ENCODE measurements around the gene AFAP1L1. TPM values are rescaled to one million over a fixed set of nuclear protein-coding genes. Genes with fewer than 3 reads are reported as not detected.

The AFAP1L1 gene
- total and polyA plus RNA-seq, 2 experiments from 2014 or later: 1.2 to 2.3 TPM

DNA sequence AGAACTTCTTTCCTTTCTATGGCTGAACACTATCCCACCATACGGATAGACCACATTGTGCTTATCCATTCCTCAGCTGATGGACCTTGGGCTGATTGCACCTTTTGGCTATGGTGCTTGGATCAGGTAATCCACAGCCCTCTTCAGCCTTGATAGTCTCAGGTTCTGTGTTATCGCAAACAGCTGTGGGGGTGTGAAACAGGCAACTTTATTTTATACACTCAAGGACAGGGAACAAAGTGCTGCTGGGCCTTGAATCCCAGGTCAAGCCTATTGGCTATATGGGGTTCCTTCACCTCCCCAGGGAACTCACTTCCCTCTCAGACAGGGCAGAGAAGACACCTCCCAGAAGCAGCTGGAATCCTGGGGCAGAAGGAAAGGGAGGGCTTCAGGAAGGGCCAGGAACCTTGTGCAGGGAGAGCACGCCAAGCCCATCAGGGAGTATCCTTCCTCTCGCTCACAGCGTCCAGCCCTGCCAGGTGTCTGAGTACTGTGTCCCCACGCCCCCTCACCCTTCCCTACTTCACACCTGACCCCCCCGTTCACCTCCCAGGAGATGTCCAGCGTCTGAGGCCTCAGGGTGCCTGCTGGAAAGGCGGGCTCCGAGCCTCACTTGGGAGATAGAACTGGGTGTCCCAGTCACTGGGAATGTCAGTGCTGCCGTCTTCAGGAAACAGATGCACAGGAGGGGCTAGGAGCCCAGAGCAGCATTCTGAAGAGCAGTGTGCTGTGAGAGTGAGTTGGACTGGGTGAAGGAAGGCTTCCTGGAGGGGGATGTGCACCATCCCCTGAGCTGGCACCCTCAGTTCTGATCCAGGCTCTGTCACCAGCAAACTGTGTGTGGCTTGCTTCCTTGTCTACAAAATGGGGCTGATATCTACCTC is 32.8 kb downstream of the AFAP1L1 start:
- Histone ChIP-seq H3K4me2 (no peak overlapping the region), H3K36me3 (replicated peaks; ENCODE audit: insufficient read depth, low read depth) (no peaks in the 10 kb centered on the region), H3K9me2 (replicated peaks; ENCODE audit: insufficient read depth) (no peaks in the 10 kb centered on the region), H3K4me1 (ENCODE audit: insufficient read depth) (peaks cover 2% of the 10 kb centered on the region), H3K27ac (no peak overlapping the region), H3K79me2 (no peaks in the 10 kb centered on the region), H4K20me1 (ENCODE audit: insufficient read depth, poor library complexity, severe bottlenecking) (no peaks in the 10 kb centered on the region), H2AFZ (no peak overlapping the region), H3K9me3 (ENCODE audit: low read depth) (no peaks in the 10 kb centered on the region), H3K27me3 (no peaks in the 10 kb centered on the region), H3K4me3 (no peak overlapping the region)
- 82% methylated on average over 10 of the region's 11 CpGs for WGBS (ENCODE audit: low lambda C conversion rate, missing lambda C conversion rate)
- DNase-seq (ENCODE audit: low spot score): no peak
- TF ChIP-seq EZH2 (IDR thresholded peaks at IDR 0.05; ENCODE audit: borderline replicate concordance) (no peak), EZH2phosphoT487 (IDR thresholded peaks at IDR 0.05; ENCODE audit: low read depth, severe bottlenecking, unreplicated experiment) (no peak)
- TF ChIP-seq, protein P1, sequence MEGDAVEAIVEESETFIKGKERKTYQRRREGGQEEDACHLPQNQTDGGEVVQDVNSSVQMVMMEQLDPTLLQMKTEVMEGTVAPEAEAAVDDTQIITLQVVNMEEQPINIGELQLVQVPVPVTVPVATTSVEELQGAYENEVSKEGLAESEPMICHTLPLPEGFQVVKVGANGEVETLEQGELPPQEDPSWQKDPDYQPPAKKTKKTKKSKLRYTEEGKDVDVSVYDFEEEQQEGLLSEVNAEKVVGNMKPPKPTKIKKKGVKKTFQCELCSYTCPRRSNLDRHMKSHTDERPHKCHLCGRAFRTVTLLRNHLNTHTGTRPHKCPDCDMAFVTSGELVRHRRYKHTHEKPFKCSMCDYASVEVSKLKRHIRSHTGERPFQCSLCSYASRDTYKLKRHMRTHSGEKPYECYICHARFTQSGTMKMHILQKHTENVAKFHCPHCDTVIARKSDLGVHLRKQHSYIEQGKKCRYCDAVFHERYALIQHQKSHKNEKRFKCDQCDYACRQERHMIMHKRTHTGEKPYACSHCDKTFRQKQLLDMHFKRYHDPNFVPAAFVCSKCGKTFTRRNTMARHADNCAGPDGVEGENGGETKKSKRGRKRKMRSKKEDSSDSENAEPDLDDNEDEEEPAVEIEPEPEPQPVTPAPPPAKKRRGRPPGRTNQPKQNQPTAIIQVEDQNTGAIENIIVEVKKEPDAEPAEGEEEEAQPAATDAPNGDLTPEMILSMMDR (IDR thresholded peaks at IDR 0.05; ENCODE audit: poor library complexity): no peak

DNA sequence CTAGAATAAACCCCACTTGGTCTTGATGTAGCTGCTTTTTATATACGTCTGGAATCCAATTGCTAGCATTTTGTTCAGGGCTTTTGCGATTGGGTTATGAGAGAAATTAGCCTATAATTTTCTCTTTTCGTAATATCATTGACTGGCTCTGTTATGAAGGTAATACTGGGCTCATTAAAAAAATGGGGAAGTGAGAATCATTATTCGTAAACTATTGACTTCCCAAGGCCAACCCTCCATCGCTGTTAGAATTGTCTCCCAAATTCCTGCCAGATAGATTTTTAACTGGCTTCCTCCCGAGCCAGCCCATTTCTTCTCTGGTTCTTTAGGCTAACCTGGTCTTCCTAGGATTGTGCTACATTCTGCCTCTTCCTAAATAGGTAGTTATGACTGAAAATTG is 37.7 kb downstream of the AFAP1L1 start:
- 92% methylated on average over 6 of the region's 6 CpGs for WGBS (ENCODE audit: low lambda C conversion rate, missing lambda C conversion rate)
- no peak overlapping the region for H2AFZ ChIP-seq
- no peak overlapping the region for H3K27ac ChIP-seq
- TF ChIP-seq EZH2phosphoT487 (IDR thresholded peaks at IDR 0.05; ENCODE audit: low read depth, severe bottlenecking, unreplicated experiment) (no peak), EZH2 (IDR thresholded peaks at IDR 0.05; ENCODE audit: borderline replicate concordance) (no peak)
- TF ChIP-seq, protein P1 (IDR thresholded peaks at IDR 0.05; ENCODE audit: poor library complexity): no peak
- no peaks in the 10 kb centered on the region for H3K4me1 ChIP-seq (ENCODE audit: insufficient read depth)
- H3K4me2 ChIP-seq: no peak overlapping the region
- H3K9me3 ChIP-seq (ENCODE audit: low read depth): no peaks in the 10 kb centered on the region
- no peaks in the 10 kb centered on the region for H3K36me3 ChIP-seq (replicated peaks; ENCODE audit: insufficient read depth, low read depth)
- H4K20me1 ChIP-seq (ENCODE audit: insufficient read depth, poor library complexity, severe bottlenecking): no peaks in the 10 kb centered on the region
- no peaks in the 10 kb centered on the region for H3K79me2 ChIP-seq
- no peaks in the 10 kb centered on the region for H3K9me2 ChIP-seq (replicated peaks; ENCODE audit: insufficient read depth)
- no peaks in the 10 kb centered on the region for H3K27me3 ChIP-seq
- H3K4me3 ChIP-seq: no peak overlapping the region
- no peak for DNase-seq (ENCODE audit: low spot score)

DNA sequence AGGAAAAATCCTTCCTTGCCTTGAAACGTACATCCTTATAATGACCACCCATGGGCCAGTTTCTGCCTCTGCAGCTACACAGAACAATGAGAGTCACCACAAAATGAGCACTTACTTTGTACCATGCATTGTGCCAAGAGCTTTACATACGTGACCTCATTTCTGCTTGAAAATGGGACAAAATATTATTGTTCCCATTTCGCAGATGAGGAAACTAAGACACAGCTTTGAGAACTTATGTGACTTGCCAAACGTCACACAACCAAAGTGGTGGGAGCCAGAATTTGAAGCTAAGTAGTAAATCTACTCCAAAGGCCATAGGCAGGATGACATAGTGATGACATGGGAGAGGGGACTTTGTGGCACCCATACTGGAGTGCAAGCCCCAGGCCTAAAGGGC is 38.8 kb downstream of the AFAP1L1 start:
- 94% methylated on average over 4 of the region's 4 CpGs for WGBS (ENCODE audit: low lambda C conversion rate, missing lambda C conversion rate)
- H3K27me3 ChIP-seq: no peaks in the 10 kb centered on the region
- DNase-seq (ENCODE audit: low spot score): no peak

More for the DNA sequence above, 38.8 kb downstream of the AFAP1L1 start:
- no peaks in the 10 kb centered on the region for H3K36me3 ChIP-seq (replicated peaks; ENCODE audit: insufficient read depth, low read depth)
- no peaks in the 10 kb centered on the region for H3K9me3 ChIP-seq (ENCODE audit: low read depth)
- H3K79me2 ChIP-seq: no peaks in the 10 kb centered on the region
- H3K4me2 ChIP-seq: no peak overlapping the region
- H3K4me1 ChIP-seq (ENCODE audit: insufficient read depth): no peaks in the 10 kb centered on the region
- no peaks in the 10 kb centered on the region for H3K9me2 ChIP-seq (replicated peaks; ENCODE audit: insufficient read depth)
- TF ChIP-seq, protein P1 (IDR thresholded peaks at IDR 0.05; ENCODE audit: poor library complexity): no peak
- TF ChIP-seq EZH2 (IDR thresholded peaks at IDR 0.05; ENCODE audit: borderline replicate concordance): no peak
- no peak for TF ChIP-seq EZH2phosphoT487 (IDR thresholded peaks at IDR 0.05; ENCODE audit: low read depth, severe bottlenecking, unreplicated experiment)
- no peak overlapping the region for H3K4me3 ChIP-seq
- no peaks in the 10 kb centered on the region for H4K20me1 ChIP-seq (ENCODE audit: insufficient read depth, poor library complexity, severe bottlenecking)
- H3K27ac ChIP-seq: no peak overlapping the region
- no peak overlapping the region for H2AFZ ChIP-seq
